NCI-H2029 (cell line): ENCODE measurements around the gene METTL22.
A peak's percentile ranks its signal among the peaks of the same experiment; 100 is the strongest.

Experiments
- DNase-seq: peaks from one replicate; lab custom pipeline; 2025; lab: John Stamatoyannopoulos, UW

METTL22 gene

GRCh38 chr16:8621572-8622314, at the start of gene METTL22:
Gene METTL22 (plus strand): TSS chr16:8621698. CDS start chr16:8625666, 3,968 bp downstream.
- DNase-seq: peak; percentile 74

GRCh38 chr16:8572063-8572918, 49.2 kb upstream of the METTL22 start:
- no peak for DNase-seq

- DNase-seq: no peak
These were observed 48.4 kb upstream of the METTL22 start for GRCh38 chr16:8572919-8573724.

- DNase-seq: no peak
These were observed 46.1 kb upstream of the METTL22 start for GRCh38 chr16:8575399-8575798.

- no peak for DNase-seq
These were observed 45.1 kb upstream of the METTL22 start for GRCh38 chr16:8576141-8577004.

- no peak for DNase-seq
These were observed 43.7 kb upstream of the METTL22 start for GRCh38 chr16:8577678-8578304.

GRCh38 chr16:8579559-8579958, 41.9 kb upstream of the METTL22 start:
- no peak for DNase-seq

GRCh38 chr16:8581831-8582580, 39.5 kb upstream of the METTL22 start:
- DNase-seq: no peak

GRCh38 chr16:8583199-8583598, 38.3 kb upstream of the METTL22 start:
- DNase-seq: no peak

- DNase-seq: peak; percentile 55
These were observed 37.8 kb upstream of the METTL22 start for GRCh38 chr16:8583732-8584131.

- no peak for DNase-seq
These were observed 36.5 kb upstream of the METTL22 start for GRCh38 chr16:8585041-8585440.

GRCh38 chr16:8585857-8586256, 35.6 kb upstream of the METTL22 start:
- DNase-seq: no peak

- no peak for DNase-seq
These were observed 34.4 kb upstream of the METTL22 start for GRCh38 chr16:8587065-8587464.

GRCh38 chr16:8588682-8589056, 32.8 kb upstream of the METTL22 start:
- DNase-seq: no peak

- no peak for DNase-seq
These were observed 32.2 kb upstream of the METTL22 start for GRCh38 chr16:8589057-8589899.

GRCh38 chr16:8589900-8590688, 31.4 kb upstream of the METTL22 start, which contains the start of gene TMEM114:
Gene TMEM114 (minus strand): TSS chr16:8590511. CDS start chr16:8589838, 673 bp downstream.
- no peak for DNase-seq

GRCh38 chr16:8590811-8591210, 30.7 kb upstream of the METTL22 start:
- no peak for DNase-seq

GRCh38 chr16:8591451-8591850, 30.0 kb upstream of the METTL22 start:
- no peak for DNase-seq
